GM21529 (cell line): ENCODE measurements around the gene PCDH11X.
A peak's percentile ranks its signal among the peaks of the same experiment; 100 is the strongest.
"Not testable (repeated sequence)": the region's sequence is repeated elsewhere in the genome, so short reads cannot be mapped to it uniquely, and the experiment has no call there.

ENCODE experiments used
- ATAC-seq: cut with Tn5 transposase; IDR thresholded peaks from one replicate; pipeline ENCODE4 v1.9.1; 2021; ENCODE audit not compliant: unreplicated experiment

Gene PCDH11X

DNA sequence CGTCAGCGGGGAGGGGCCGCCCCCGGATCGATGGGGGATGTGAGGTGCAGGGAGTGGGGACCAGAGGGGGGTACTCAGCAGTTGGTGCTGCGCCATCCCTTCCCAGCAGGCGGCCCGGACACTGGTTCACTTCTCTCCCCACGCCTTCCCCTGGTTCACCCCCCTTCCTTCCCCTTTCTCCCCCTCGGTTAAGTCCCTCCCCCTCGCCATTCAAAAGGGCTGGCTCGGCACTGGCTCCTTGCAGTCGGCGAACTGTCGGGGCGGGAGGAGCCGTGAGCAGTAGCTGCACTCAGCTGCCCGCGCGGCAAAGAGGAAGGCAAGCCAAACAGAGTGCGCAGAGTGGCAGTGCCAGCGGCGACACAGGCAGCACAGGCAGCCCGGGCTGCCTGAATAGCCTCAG, at the start of gene PCDH11X:
PCDH11X (plus strand) TSS at position 241 of the 400 bp plus-strand sequence. CDS start 56,130 bp downstream, outside the sequence.
- ATAC-seq, result not testable (repeated sequence)

DNA sequence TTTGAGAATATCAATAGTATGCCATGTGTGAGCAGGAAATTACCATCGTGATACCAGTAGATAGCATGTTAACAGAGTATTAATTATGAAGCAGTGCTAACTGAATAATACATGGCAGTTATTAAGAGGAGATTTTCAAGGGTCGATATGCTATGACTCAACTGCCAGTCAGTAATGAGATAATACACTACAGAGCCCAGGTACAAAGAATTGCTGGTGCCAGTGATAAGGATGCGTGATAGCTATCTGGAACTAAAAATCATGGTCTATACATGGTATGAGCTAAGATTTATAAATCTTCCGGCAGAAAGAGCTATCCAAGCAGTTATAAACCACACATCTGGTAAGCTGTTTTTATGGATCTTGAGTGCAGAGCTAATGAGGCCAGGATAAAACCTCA, 31.7 kb upstream of the PCDH11X start:
- ATAC-seq, result not testable (repeated sequence)

DNA sequence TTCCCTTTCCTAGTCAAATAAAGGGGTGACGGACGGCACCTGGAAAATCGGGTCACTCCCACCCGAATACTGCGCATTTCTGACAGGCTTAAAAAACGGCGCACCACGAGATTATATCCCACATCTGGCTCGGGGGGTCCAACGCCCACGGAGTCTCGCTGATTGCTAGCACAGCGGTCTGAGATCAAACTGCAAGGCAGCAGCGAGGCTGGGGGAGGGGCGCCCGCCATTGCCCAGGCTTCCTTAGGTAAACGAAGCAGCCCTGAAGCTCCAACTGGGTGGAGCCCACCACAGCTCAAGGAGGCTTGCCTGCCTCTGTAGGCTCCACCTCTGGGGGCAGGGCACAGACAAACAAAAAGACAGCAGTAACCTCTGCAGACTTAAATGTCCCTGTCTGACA, 26.2 kb upstream of the PCDH11X start:
- ATAC-seq, result not testable (repeated sequence)

GRCh38 chrX:91770619-91771488, 8.3 kb upstream of the PCDH11X start:
- peak; percentile 100 for ATAC-seq

- not testable (repeated sequence) for ATAC-seq
These were observed 5.2 kb upstream of the PCDH11X start for GRCh38 chrX:91773943-91774342.

DNA sequence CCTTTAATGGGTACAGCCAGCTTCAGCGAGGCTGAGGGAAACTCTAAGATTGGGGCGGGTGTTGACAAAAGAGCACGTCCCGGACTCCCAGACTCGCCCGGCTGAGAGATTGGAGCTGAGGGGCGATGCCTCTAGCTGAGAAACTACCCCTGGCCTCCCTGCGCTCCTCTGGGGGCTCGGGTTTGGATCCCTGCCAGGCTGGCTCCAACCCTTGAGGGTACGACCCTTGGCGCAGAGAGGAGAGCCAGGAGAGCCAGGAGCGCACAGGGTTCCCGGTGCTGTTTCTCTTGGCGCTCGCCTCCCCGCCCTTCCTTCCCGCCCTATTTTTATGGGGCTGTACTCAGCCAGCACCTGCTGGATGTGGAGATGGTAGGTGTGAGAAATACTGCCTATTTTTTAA, 833 bp downstream of the PCDH11X start:
- not testable (repeated sequence) for ATAC-seq

DNA sequence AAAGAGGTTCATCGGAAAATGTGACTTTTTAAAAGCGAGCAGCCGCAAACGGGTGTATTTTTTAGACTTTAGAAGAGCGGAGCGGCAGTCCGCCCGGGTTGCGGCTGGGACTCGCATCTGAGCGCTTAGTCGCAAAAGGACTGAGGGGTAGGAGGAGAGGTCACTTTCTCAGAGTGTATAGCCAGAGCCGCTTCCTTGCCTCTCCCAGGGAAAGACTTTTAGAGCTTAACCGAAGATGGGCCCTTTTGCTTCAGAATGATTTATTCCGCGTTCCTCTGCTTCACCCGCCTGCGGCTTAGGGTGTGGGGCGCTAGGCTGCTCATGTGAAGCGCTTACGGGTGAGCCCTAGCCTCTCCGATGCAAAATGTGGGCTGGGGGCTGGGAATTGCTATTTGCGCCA, 1.5 kb downstream of the PCDH11X start:
- not testable (repeated sequence) for ATAC-seq

DNA sequence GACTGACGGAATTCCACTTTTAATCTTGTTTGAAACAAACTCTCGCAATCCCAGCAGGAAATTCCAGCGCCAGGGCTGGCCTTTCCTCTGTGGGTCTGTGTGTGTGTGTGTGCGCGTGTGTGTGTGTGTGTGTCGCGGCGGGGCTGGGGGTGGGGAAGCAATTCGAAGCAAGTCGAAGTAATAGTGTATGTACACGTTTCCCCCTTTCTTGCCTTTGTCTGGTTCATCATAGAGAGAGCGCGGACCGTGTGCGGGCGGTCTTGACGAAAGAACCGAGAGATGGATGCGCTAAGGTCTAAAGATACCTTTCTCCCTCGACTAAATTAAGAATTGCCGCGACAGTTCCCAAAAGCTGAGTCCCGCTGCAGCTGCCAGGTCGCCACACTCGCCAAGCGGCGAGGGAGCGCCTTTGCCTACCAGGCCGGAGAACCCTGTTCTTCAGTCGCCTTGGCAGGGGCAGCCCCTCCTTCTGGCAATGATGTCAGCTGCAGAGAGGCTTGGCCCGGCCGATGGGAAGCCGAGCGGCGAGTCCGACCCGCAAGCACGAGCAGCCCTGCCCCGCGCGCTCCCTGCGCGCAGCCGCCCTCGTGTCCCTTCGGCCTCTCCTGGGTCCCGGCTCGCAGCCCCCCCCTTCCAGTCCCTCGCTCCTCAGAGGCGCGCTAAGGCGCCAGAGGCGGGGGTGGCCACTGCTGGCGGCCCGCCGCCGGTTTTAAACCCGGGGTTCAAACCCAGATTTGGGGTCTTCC, 2.6 kb downstream of the PCDH11X start:
- not testable (repeated sequence) for ATAC-seq

DNA sequence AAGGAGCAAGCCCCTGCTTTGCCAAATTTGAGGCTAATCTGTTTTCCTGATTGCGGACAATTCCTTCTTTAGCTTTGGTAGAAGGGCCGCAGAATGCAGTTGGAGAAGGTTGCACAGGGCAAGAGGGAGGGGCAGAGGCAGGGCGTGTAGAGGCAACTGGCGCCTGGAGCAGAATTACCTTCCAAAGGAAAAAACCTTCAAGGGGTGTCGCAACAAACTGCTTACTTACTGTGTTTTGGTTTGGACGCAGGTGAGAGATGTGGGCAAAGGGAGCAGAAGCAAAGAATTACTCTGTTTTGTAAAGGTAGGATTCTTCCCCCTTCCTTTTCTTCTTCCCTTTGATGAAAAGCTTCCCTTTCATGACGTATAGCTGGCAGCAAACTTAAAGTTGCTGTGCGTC, 3.6 kb downstream of the PCDH11X start:
- ATAC-seq, result not testable (repeated sequence)

GRCh38 chrX:91817537-91817936, 38.4 kb downstream of the PCDH11X start:
- ATAC-seq, result not testable (repeated sequence)

GRCh38 chrX:91825321-91825720, 46.1 kb downstream of the PCDH11X start:
- ATAC-seq, result not testable (repeated sequence)
